ENCODE data around the gene VCL. TPM values are rescaled to one million over a fixed set of nuclear protein-coding genes. Genes with fewer than 3 reads are reported as not detected.

Gene VCL
- total RNA-seq, 4 donors from 2014 or later: 99.2 to 120 (median 106) TPM

GRCh38 chr10:73983096-73984047 lies 14.5 kb upstream of the VCL start:
- H3K9me3 ChIP-seq: no peaks in the 10 kb centered on the region
- H3K4me3 ChIP-seq: no peak overlapping the region
- H3K27ac ChIP-seq: no peak overlapping the region
- peaks cover 0 to 16% (median 0%) of the 10 kb centered on the region in 4 donors for H3K4me1 ChIP-seq
- H3K27me3 ChIP-seq: no peaks in the 10 kb centered on the region
- 69 to 70% methylated on average over 8 of the region's 8 CpGs for WGBS, 2 donors
- no peaks in the 10 kb centered on the region for H3K36me3 ChIP-seq
- no peak for DNase-seq (ENCODE audit: low spot score in 2 of 2)
- TF ChIP-seq CTCF (IDR thresholded peaks at IDR 0.05): no peak
- TF ChIP-seq EP300 (IDR thresholded peaks at IDR 0.05): no peak

GRCh38 chr10:73989594-73990150 lies 8.2 kb upstream of the VCL start:
- no peak for DNase-seq (ENCODE audit: low spot score in 2 of 2)
- TF ChIP-seq CTCF (IDR thresholded peaks at IDR 0.05) (no peak), POLR2A (IDR thresholded peaks at IDR 0.05) (no peak), EP300 (IDR thresholded peaks at IDR 0.05) (no peak)
- H3K9me3 ChIP-seq: no peaks in the 10 kb centered on the region
- no peaks in the 10 kb centered on the region for H3K36me3 ChIP-seq
- no peaks in the 10 kb centered on the region for H3K27me3 ChIP-seq
- H3K4me3 ChIP-seq: no peak overlapping the region
- no peaks in the 10 kb centered on the region for H3K4me1 ChIP-seq
- WGBS, 2 donors: 97 to 98% methylated on average over 2 of the region's 2 CpGs
- H3K27ac ChIP-seq: no peak overlapping the region

GRCh38 chr10:73991203-73991883 lies 6.6 kb upstream of the VCL start:
- Histone ChIP-seq H3K9me3 (no peaks in the 10 kb centered on the region), H3K36me3 (no peaks in the 10 kb centered on the region), H3K4me1 (no peaks in the 10 kb centered on the region), H3K4me3 (no peak overlapping the region), H3K27me3 (no peaks in the 10 kb centered on the region), H3K27ac (no peak overlapping the region)
- no peak for TF ChIP-seq EP300 (IDR thresholded peaks at IDR 0.05)
- no peak for TF ChIP-seq CTCF (IDR thresholded peaks at IDR 0.05)
- TF ChIP-seq POLR2A (IDR thresholded peaks at IDR 0.05): no peak
- WGBS, 2 donors: 95 to 96% methylated on average over 3 of the region's 3 CpGs
- no peak for DNase-seq (ENCODE audit: low spot score in 2 of 2)

- peak in 1 of 2 donors; percentile 33 for DNase-seq (ENCODE audit: low spot score in 2 of 2)
- no peak overlapping the region for H3K4me3 ChIP-seq
- no peaks in the 10 kb centered on the region for H3K27me3 ChIP-seq
- no peaks in the 10 kb centered on the region for H3K4me1 ChIP-seq
- TF ChIP-seq EP300 (IDR thresholded peaks at IDR 0.05): no peak
- no peaks in the 10 kb centered on the region for H3K36me3 ChIP-seq
- no peak overlapping the region for H3K27ac ChIP-seq
- H3K9me3 ChIP-seq: no peaks in the 10 kb centered on the region
- 62 to 70% methylated on average over 6 of the region's 6 CpGs for WGBS, 2 donors
Measured at GRCh38 chr10:73991884-73992245, 6.1 kb upstream of the VCL start.

GRCh38 chr10:73992899-73993788 lies 4.8 kb upstream of the VCL start:
- H3K36me3 ChIP-seq: no peaks in the 10 kb centered on the region
- peaks cover 0 to 4% (median 0%) of the 10 kb centered on the region in 4 donors for H3K4me1 ChIP-seq
- 61% methylated on average over 6 of the region's 6 CpGs for WGBS, 2 donors
- no peaks in the 10 kb centered on the region for H3K9me3 ChIP-seq
- DNase-seq (ENCODE audit: low spot score in 2 of 2): no peak
- TF ChIP-seq POLR2A (IDR thresholded peaks at IDR 0.05): no peak
- TF ChIP-seq EP300 (IDR thresholded peaks at IDR 0.05): no peak
- no peak for TF ChIP-seq CTCF (IDR thresholded peaks at IDR 0.05)
- H3K27me3 ChIP-seq: no peaks in the 10 kb centered on the region
- no peak overlapping the region for H3K4me3 ChIP-seq
- no peak overlapping the region for H3K27ac ChIP-seq
